ENCODE measurements around the gene PAXIP1.

- TF ChIP-seq ZFX (IDR thresholded peaks at IDR 0.05): no peak
- peak; percentile 90 for TF ChIP-seq CTCF (conservative IDR thresholded peaks at IDR 0.05)
Observed at GRCh38 chr7:154927624-154928125, 75.2 kb downstream of the PAXIP1 start.
